HCT116 (cell line): ENCODE results near the gene MCM9. TPM values are rescaled to one million over a fixed set of nuclear protein-coding genes. Genes with fewer than 3 reads are reported as not detected.

Source experiments
- ATAC-seq: fragments of 200-7000 bp; cut with Tn5 transposase; 2 replicates; pipeline ENCODE4 v1.9.1; 2020; ENCODE audit warnings: mild to moderate bottlenecking, moderate library complexity
- BruUV-seq: library from RNA; stranded (reverse); fragments of 400-500 nt; replicated peaks from 2 replicates; lab custom pipeline; 2021; lab: Mats Ljungman, UMichigan
- CTCF ChIA-PET: fragments of 300-600 bp; sonication (Branson Sonifier 250); formaldehyde crosslinking; loops from one replicate; lab custom pipeline; 2021; ENCODE audit warnings: antibody characterized with exemption; lab: Charles Lee
- POLR2A ChIA-PET: fragments of 300-600, 350-600 bp; sonication (Branson Sonifier 250); formaldehyde crosslinking; loops from one replicate; lab custom pipeline; 2021; ENCODE audit warnings: antibody characterized with exemption; lab: Charles Lee
- RAD21 ChIA-PET, 2 experiments: fragments of 300-600 bp; sonication (Branson Sonifier 250); formaldehyde crosslinking; loops; one replicate each; lab custom pipeline; 2023; ENCODE audit warnings: low total read pairs in 2 of 2; ENCODE audit not compliant: uncharacterized antibody in 2 of 2, unreplicated experiment in 2 of 2, low non-redundant PET in 1 of 2; lab: Charles Lee
- DNase-seq: peaks from one replicate; pipeline ENCODE4 v3.0.0-alpha.2; 2010; ENCODE audit warnings: low read depth, low spot score
- H2AFZ ChIP-seq: fragments of 200-600 bp; shearing (Covaris generic), sonication (generic); 2 replicates; pipeline ENCODE4 v1.6.1; 2017; ENCODE audit warnings: low read depth, mixed run types, mixed read lengths, antibody characterized with exemption, low read length; ENCODE audit not compliant: poor library complexity, severe bottlenecking
- H3K27ac ChIP-seq: 2 replicates; pipeline ENCODE4 v1.5.1; 2012; ENCODE audit warnings: low read depth, low read length
- H3K27me3 ChIP-seq: fragments of 200-600 bp; sonication (generic); 2 replicates; pipeline ENCODE4 v1.6.1; 2016; ENCODE audit warnings: mixed run types, low read length, mixed read lengths; ENCODE audit not compliant: insufficient read depth
- H3K36me3 ChIP-seq, 2 experiments: fragments of 200-500 bp in 1 of 2; fragments of 200-600 bp in 1 of 2; sonication (Bioruptor generic) in 1 of 2; sonication (generic) in 1 of 2; 2 replicates each; pipeline versions ENCODE4 v1.5.1 to v1.6.1; 2014 to 2016; ENCODE audit warnings: low read length in 2 of 2, inconsistent platforms in 1 of 2, mixed read lengths in 1 of 2, mixed run types in 1 of 2; ENCODE audit not compliant: insufficient read depth in 2 of 2, control insufficient read depth in 1 of 2
- H3K4me1 ChIP-seq, 2 experiments: fragments of 200-600 bp in 1 of 2; sonication (generic) in 1 of 2; 2 replicates each; pipeline versions ENCODE4 v1.5.1 to v1.6.1; 2012 to 2017; ENCODE audit warnings: low read length in 2 of 2, inconsistent platforms in 1 of 2, mild to moderate bottlenecking in 1 of 2, mixed read lengths in 1 of 2, mixed run types in 1 of 2, moderate library complexity in 1 of 2; ENCODE audit not compliant: insufficient read depth in 2 of 2, control insufficient read depth in 1 of 2
- H3K4me2 ChIP-seq: fragments of 200-600 bp; sonication (generic); 2 replicates; pipeline ENCODE4 v1.6.1; 2017; ENCODE audit warnings: mixed run types, low read length, mixed read lengths
- H3K4me3 ChIP-seq, 2 experiments: fragments of 200-600 bp in 1 of 2; sonication (generic) in 1 of 2; replicated peaks in 1 of 2; 2 replicates each; pipeline ENCODE4 v1.5.1; 2011 to 2016; ENCODE audit warnings: low read length in 2 of 2, control low read depth in 1 of 2, low read depth in 1 of 2, mild to moderate bottlenecking in 1 of 2, mixed read lengths in 1 of 2, mixed run types in 1 of 2
- H3K79me2 ChIP-seq: fragments of 200-600 bp; sonication (generic); 2 replicates; pipeline ENCODE4 v1.6.1; 2017; ENCODE audit warnings: mild to moderate bottlenecking, mixed run types, low read length, moderate library complexity, mixed read lengths; ENCODE audit not compliant: insufficient read depth
- H3K9ac ChIP-seq: fragments of 200-600 bp; sonication (generic); 2 replicates; pipeline ENCODE4 v1.6.1; 2016; ENCODE audit warnings: low read length, mixed read lengths
- H3K9me2 ChIP-seq: fragments of 200-600 bp; sonication (generic), shearing (Covaris generic); 2 replicates; pipeline ENCODE4 v1.6.1; 2017; ENCODE audit warnings: mixed run types, mild to moderate bottlenecking, moderate library complexity; ENCODE audit not compliant: insufficient read depth
- H3K9me3 ChIP-seq, 2 experiments: fragments of 200-500 bp in 1 of 2; fragments of 200-600 bp in 1 of 2; sonication (Bioruptor generic) in 1 of 2; sonication (generic) in 1 of 2; 2 replicates each; pipeline ENCODE4 v1.6.1; 2014 to 2017; ENCODE audit warnings: low read length in 2 of 2, mixed read lengths in 2 of 2, inconsistent platforms in 1 of 2, low read depth in 1 of 2, mild to moderate bottlenecking in 1 of 2, mixed run types in 1 of 2, moderate library complexity in 1 of 2; ENCODE audit not compliant: control insufficient read depth in 1 of 2, insufficient read depth in 1 of 2
- H4K20me1 ChIP-seq: fragments of 200-600 bp; sonication (generic), shearing (Covaris generic); 2 replicates; pipeline ENCODE4 v1.6.1; 2017; ENCODE audit warnings: mixed run types, mild to moderate bottlenecking, moderate library complexity; ENCODE audit not compliant: insufficient read depth
- CBX3 ChIP-seq: IDR thresholded peaks from 2 replicates; pipeline ENCODE4 v1.6.1; 2012; ENCODE audit warnings: low read depth
- EZH2phosphoT487 ChIP-seq: fragments of 200-600 bp; IDR thresholded peaks from 2 replicates; pipeline ENCODE4 v1.6.1; 2018; ENCODE audit warnings: antibody characterized with exemption, borderline replicate concordance
- FOSL1 ChIP-seq: IDR thresholded peaks from 2 replicates; pipeline ENCODE4 v1.6.1; 2012; ENCODE audit warnings: low read depth
- JUND ChIP-seq: IDR thresholded peaks from 2 replicates; pipeline ENCODE4 v1.6.1; 2012
- POLR2AphosphoS5 ChIP-seq: IDR thresholded peaks from 2 replicates; pipeline ENCODE4 v1.6.1; 2011; ENCODE audit warnings: mild to moderate bottlenecking, low read depth, low read length, moderate library complexity
- RAD21 ChIP-seq: IDR thresholded peaks from 2 replicates; pipeline ENCODE4 v1.6.1; 2012; ENCODE audit warnings: low read depth, mild to moderate bottlenecking
- SIN3A ChIP-seq: IDR thresholded peaks from 2 replicates; pipeline ENCODE4 v1.6.1; 2012; ENCODE audit warnings: low read depth
- YY1 ChIP-seq: IDR thresholded peaks from 2 replicates; pipeline ENCODE4 v1.6.1; 2011; ENCODE audit warnings: low read length, low read depth, moderate library complexity, mild to moderate bottlenecking; ENCODE audit not compliant: insufficient replicate concordance; ENCODE audit errors: extremely low read depth
- intact Hi-C: fragments of 100-400 bp; cut with micrococcal nuclease; formaldehyde crosslinking; loops from 2 replicates; pipeline ENCODE4 v1.10.0; 2022
- total RNA-seq: library from RNA; stranded (reverse); gene quantifications from one replicate; pipeline ENCODE4 v1.2.1, GENCODE V29; 2021; ENCODE audit not compliant: unreplicated experiment
- TF ChIP-seq, protein P1 (sequence below): IDR thresholded peaks from 2 replicates; pipeline ENCODE4 v1.6.1; 2011; ENCODE audit warnings: mild to moderate bottlenecking, low read length, moderate library complexity; ENCODE audit not compliant: insufficient replicate concordance; ENCODE audit errors: extremely low read depth
- TF ChIP-seq, protein P2 (sequence below): IDR thresholded peaks from 2 replicates; pipeline ENCODE4 v1.6.1; 2012; ENCODE audit warnings: low read depth

The MCM9 gene
- total RNA-seq, 1 experiment from 2014 or later = 13.6 TPM

DNA sequence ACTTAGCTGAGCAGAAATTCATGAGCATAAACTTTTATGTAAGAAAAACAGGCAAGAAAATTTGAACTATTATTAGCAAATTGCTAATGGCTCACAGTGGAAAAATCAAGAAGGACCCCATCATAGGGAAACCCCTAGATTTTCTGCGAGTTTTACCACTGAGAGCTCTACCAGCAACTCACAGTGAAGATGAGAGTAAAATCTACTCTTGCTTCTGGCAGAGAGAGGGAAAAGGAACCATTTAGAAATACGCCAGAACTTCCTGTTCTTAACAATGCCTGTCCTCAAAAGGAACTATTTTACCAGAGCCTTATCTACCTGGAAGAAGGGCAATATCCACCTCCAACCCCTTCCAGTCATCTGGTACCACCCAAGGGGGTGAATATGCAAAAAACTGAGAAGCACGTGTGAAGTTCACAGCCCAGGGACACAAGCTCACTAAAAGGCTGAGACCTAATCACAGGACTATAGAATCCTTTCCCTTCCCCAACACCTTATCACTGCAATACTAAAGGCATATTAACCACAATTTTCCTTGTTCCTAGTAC is 75.4 kb downstream of the MCM9 start:
- H3K36me3 ChIP-seq = no peaks in the 10 kb centered on the region
- H4K20me1 ChIP-seq = no peaks in the 10 kb centered on the region
- ChIA-PET RAD21 (no interaction called here), CTCF (no interaction called here), POLR2A (no interaction called here)
- H3K9me2 ChIP-seq = no peaks in the 10 kb centered on the region
- no peak overlapping the region for H3K4me3 ChIP-seq
- intact Hi-C loops = no loop called here
- H3K79me2 ChIP-seq = 0 out of 2 replicates have a peak, but pooled peaks cover 4% of the 10 kb centered on the region
- ATAC-seq = no peak
- H3K4me1 ChIP-seq = no peaks in the 10 kb centered on the region
- H3K27ac ChIP-seq = no peak overlapping the region
- H3K9ac ChIP-seq = no peak overlapping the region
- BruUV-seq = no TSS peak
- no peaks in the 10 kb centered on the region for H3K9me3 ChIP-seq
- H2AFZ ChIP-seq = no peak overlapping the region
- no peak for DNase-seq
- H3K27me3 ChIP-seq = no peaks in the 10 kb centered on the region
- H3K4me2 ChIP-seq = no peak overlapping the region
- TF ChIP-seq EZH2phosphoT487 (no peak), YY1 (no peak), JUND (no peak), FOSL1 (no peak), POLR2AphosphoS5 (no peak), SIN3A (no peak), RAD21 (no peak), CBX3 (no peak)
- TF ChIP-seq, protein P1, sequence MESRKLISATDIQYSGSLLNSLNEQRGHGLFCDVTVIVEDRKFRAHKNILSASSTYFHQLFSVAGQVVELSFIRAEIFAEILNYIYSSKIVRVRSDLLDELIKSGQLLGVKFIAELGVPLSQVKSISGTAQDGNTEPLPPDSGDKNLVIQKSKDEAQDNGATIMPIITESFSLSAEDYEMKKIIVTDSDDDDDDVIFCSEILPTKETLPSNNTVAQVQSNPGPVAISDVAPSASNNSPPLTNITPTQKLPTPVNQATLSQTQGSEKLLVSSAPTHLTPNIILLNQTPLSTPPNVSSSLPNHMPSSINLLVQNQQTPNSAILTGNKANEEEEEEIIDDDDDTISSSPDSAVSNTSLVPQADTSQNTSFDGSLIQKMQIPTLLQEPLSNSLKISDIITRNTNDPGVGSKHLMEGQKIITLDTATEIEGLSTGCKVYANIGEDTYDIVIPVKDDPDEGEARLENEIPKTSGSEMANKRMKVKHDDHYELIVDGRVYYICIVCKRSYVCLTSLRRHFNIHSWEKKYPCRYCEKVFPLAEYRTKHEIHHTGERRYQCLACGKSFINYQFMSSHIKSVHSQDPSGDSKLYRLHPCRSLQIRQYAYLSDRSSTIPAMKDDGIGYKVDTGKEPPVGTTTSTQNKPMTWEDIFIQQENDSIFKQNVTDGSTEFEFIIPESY = no peak
- TF ChIP-seq, protein P2, sequence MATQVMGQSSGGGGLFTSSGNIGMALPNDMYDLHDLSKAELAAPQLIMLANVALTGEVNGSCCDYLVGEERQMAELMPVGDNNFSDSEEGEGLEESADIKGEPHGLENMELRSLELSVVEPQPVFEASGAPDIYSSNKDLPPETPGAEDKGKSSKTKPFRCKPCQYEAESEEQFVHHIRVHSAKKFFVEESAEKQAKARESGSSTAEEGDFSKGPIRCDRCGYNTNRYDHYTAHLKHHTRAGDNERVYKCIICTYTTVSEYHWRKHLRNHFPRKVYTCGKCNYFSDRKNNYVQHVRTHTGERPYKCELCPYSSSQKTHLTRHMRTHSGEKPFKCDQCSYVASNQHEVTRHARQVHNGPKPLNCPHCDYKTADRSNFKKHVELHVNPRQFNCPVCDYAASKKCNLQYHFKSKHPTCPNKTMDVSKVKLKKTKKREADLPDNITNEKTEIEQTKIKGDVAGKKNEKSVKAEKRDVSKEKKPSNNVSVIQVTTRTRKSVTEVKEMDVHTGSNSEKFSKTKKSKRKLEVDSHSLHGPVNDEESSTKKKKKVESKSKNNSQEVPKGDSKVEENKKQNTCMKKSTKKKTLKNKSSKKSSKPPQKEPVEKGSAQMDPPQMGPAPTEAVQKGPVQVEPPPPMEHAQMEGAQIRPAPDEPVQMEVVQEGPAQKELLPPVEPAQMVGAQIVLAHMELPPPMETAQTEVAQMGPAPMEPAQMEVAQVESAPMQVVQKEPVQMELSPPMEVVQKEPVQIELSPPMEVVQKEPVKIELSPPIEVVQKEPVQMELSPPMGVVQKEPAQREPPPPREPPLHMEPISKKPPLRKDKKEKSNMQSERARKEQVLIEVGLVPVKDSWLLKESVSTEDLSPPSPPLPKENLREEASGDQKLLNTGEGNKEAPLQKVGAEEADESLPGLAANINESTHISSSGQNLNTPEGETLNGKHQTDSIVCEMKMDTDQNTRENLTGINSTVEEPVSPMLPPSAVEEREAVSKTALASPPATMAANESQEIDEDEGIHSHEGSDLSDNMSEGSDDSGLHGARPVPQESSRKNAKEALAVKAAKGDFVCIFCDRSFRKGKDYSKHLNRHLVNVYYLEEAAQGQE = no peak
